Measurements from ENCODE around the gene CALM1.

DNA sequence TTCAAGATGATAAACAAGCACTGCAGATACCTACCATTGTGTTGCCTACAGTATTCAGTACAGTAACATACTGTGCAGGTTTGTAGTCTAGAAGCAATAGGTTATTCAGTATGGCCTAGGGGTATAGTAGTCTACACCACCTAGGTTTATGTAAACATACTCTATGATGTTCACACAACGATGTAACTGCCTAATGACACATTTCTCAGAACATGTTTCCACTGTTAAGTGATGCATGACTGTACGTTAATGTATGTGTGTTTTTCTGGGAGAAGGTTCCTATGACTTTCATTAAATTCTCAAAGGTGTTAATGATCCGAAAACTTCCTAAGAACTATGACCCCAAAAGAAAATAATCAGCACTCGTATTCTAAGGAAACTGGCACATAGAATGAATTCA, 20.9 kb upstream of the CALM1 start:
- TF ChIP-seq, protein P1, sequence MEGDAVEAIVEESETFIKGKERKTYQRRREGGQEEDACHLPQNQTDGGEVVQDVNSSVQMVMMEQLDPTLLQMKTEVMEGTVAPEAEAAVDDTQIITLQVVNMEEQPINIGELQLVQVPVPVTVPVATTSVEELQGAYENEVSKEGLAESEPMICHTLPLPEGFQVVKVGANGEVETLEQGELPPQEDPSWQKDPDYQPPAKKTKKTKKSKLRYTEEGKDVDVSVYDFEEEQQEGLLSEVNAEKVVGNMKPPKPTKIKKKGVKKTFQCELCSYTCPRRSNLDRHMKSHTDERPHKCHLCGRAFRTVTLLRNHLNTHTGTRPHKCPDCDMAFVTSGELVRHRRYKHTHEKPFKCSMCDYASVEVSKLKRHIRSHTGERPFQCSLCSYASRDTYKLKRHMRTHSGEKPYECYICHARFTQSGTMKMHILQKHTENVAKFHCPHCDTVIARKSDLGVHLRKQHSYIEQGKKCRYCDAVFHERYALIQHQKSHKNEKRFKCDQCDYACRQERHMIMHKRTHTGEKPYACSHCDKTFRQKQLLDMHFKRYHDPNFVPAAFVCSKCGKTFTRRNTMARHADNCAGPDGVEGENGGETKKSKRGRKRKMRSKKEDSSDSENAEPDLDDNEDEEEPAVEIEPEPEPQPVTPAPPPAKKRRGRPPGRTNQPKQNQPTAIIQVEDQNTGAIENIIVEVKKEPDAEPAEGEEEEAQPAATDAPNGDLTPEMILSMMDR (IDR thresholded peaks at IDR 0.05; ENCODE audit: insufficient read depth, low read length, poor library complexity, severe bottlenecking) = no peak
- no peak for TF ChIP-seq EZH2phosphoT487 (conservative IDR thresholded peaks at IDR 0.05; ENCODE audit: low read length)
